HT-29 (cell line): ENCODE data around the gene SDF2L1. TPM values are rescaled to one million over a fixed set of nuclear protein-coding genes. Genes with fewer than 3 reads are reported as not detected.
A peak's percentile ranks its signal among the peaks of the same experiment; 100 is the strongest.

ENCODE experiments used
- DNase-seq: peaks from one replicate; pipeline ENCODE4 v3.0.0-alpha.2; 2015; ENCODE audit warnings: low spot score
- total RNA-seq: library from RNA; depleted of rRNA; stranded (reverse); fragments of >200 nt; shearing (Covaris generic); gene quantifications from 2 replicates; pipeline ENCODE4 v1.2.3, GENCODE V29; 2014

The SDF2L1 gene
- total RNA-seq, 1 experiment from 2014 or later, result 139 TPM

- DNase-seq, result no peak
Observed at GRCh38 chr22:21622011-21622918, 19.8 kb upstream of the SDF2L1 start.

- DNase-seq, result no peak
Observed at GRCh38 chr22:21622919-21623647, 19.0 kb upstream of the SDF2L1 start.

GRCh38 chr22:21623648-21623970 is 18.5 kb upstream of the SDF2L1 start:
- no peak for DNase-seq

GRCh38 chr22:21624120-21624879 is 17.8 kb upstream of the SDF2L1 start:
- peak; percentile 42 for DNase-seq

- no peak for DNase-seq
Observed at GRCh38 chr22:21624880-21625791, 17.0 kb upstream of the SDF2L1 start.

GRCh38 chr22:21626073-21626734 is 15.9 kb upstream of the SDF2L1 start:
- no peak for DNase-seq

- no peak for DNase-seq
Observed at GRCh38 chr22:21626735-21627469, 15.2 kb upstream of the SDF2L1 start.

GRCh38 chr22:21628386-21629254 is 13.5 kb upstream of the SDF2L1 start:
- no peak for DNase-seq

GRCh38 chr22:21629255-21630149 is 12.6 kb upstream of the SDF2L1 start, which contains the start of gene YDJC:
Gene YDJC (minus strand): TSS chr22:21630022. CDS start chr22:21630014, 8 bp downstream.
- peak; percentile 90 for DNase-seq

GRCh38 chr22:21631025-21631424 is 11.1 kb upstream of the SDF2L1 start:
- DNase-seq, result no peak

- DNase-seq, result no peak
Observed at GRCh38 chr22:21632237-21632895, 9.7 kb upstream of the SDF2L1 start, which contains the start of gene CCDC116. Gene CCDC116 (plus strand): TSS chr22:21632760. CDS start chr22:21633182, 422 bp downstream.

- DNase-seq, result no peak
Observed at GRCh38 chr22:21632931-21633330, 9.2 kb upstream of the SDF2L1 start.

- DNase-seq, result no peak
Observed at GRCh38 chr22:21633481-21633880, 8.6 kb upstream of the SDF2L1 start.

- DNase-seq, result no peak
Observed at GRCh38 chr22:21634081-21634480, 8.0 kb upstream of the SDF2L1 start.

GRCh38 chr22:21634844-21635243 is 7.3 kb upstream of the SDF2L1 start:
- DNase-seq, result no peak

- no peak for DNase-seq
Observed at GRCh38 chr22:21635771-21636510, 6.2 kb upstream of the SDF2L1 start.
